Sigmoid colon (tissue), 7 donors: Measurements from ENCODE around the gene OR10H3. TPM values are rescaled to one million over a fixed set of nuclear protein-coding genes. Genes with fewer than 3 reads are reported as not detected.

Experiments
- DNase-seq: peaks from one replicate; pipeline ENCODE4 v3.0.0-alpha.2; 2019
- H3K27ac ChIP-seq, 4 donors: fragments of 200-600 bp; sonication (generic); one replicate each; pipeline ENCODE4 v1.5.1; 2016 to 2019; ENCODE audit warnings: mild to moderate bottlenecking in 1 of 4
- H3K27me3 ChIP-seq, 3 donors: fragments of 200-600 bp; sonication (generic); one replicate each; pipeline ENCODE4 v1.5.1; 2019; ENCODE audit warnings: mild to moderate bottlenecking in 1 of 3
- H3K36me3 ChIP-seq, 4 donors: fragments of 200-600 bp; sonication (generic); one replicate each; pipeline ENCODE4 v1.5.1; 2016 to 2019
- H3K4me1 ChIP-seq, 4 donors: fragments of 200-600 bp; sonication (generic); one replicate each; pipeline ENCODE4 v1.5.1; 2017 to 2019
- H3K4me3 ChIP-seq, 4 donors: fragments of 200-600 bp; sonication (generic); one replicate each; pipeline ENCODE4 v1.5.1; 2017 to 2019; ENCODE audit warnings: mild to moderate bottlenecking in 2 of 4, moderate library complexity in 1 of 4
- H3K9me3 ChIP-seq, 4 donors: fragments of 200-600 bp in 3 of 4; sonication (generic) in 3 of 4; one replicate each; pipeline versions ENCODE4 v1.5.1 to v1.6.1; 2013 to 2019
- EP300 ChIP-seq, 4 donors: sonication (generic); formaldehyde crosslinking; IDR thresholded peaks; one replicate each; pipeline ENCODE4 v1.6.1; 2017; ENCODE audit warnings: antibody characterized with exemption in 4 of 4
- POLR2A ChIP-seq, 2 donors: fragments of 450-650 bp; IDR thresholded peaks; one replicate each; pipeline ENCODE4 v1.6.1; 2016; ENCODE audit warnings: antibody characterized with exemption in 2 of 2, mild to moderate bottlenecking in 2 of 2, moderate library complexity in 2 of 2
- POLR2AphosphoS5 ChIP-seq, 4 donors: sonication (generic); formaldehyde crosslinking; IDR thresholded peaks; one replicate each; pipeline ENCODE4 v1.6.1; 2017; ENCODE audit warnings: antibody characterized with exemption in 4 of 4
- WGBS, 2 donors: extraction: QIAGEN DNeasy Blood & Tissue Kit; methylation state at CpG; one replicate each; pipeline ENCODE4 v1.1.7; 2013; 5-methylcytosine and 5-hydroxymethylcytosine counted together
- intact Hi-C: fragments of 100-400 bp; cut with DNase I; formaldehyde crosslinking; loops from one replicate; pipeline ENCODE4 v1.15.1; 2023
- polyA plus RNA-seq, 3 donors: library from polyadenylated mRNA; stranded (reverse); fragments of 200-250 nt; gene quantifications; one replicate each; pipeline ENCODE4 v1.2.3, GENCODE V29; 2013
- total RNA-seq, 4 donors: library from RNA; depleted of rRNA; stranded (reverse); fragments of >200 nt; gene quantifications; one replicate each; pipeline ENCODE4 v1.1.0, GENCODE V29; 2016
- TF ChIP-seq, protein P1 (sequence below), 4 experiments: fragments of 450-650 bp in 3 of 4; fragments of 200-600 bp in 1 of 4; IDR thresholded peaks; one replicate each; pipeline ENCODE4 v1.5.1; 2016 to 2019; ENCODE audit warnings: antibody characterized with exemption in 4 of 4, mild to moderate bottlenecking in 3 of 4, moderate library complexity in 2 of 4
- donor health status: healthy with polysubstance abuse.
- donor health status: Bipolar disorder and iron deficiency.
- donor health status: healthy.

The OR10H3 gene
- total and polyA plus RNA-seq, 7 donors, result not detected

DNA sequence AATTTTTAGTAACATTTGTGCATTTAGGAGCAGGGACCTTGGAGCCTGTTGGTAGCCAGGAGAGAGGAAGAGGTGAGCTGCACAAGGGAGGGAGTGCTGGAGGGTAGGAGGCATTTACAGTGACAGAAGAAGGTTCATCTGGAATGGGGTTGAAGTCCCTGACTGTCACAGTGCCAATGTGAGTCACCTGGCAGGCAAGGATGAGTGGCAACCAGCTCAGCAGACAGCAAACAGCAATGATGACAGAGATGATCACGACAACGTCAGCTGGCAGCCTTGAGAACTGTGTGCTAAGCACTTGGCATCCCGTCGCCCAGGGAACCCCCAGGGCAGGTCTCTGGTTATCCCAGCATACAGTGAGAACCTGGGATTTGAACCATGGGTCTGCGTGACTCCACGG lies 52.3 kb downstream of the OR10H3 start:
- no peak overlapping the region for H3K4me3 ChIP-seq
- intact Hi-C loops, result no loop called here
- no peaks in the 10 kb centered on the region for H3K9me3 ChIP-seq
- WGBS, 2 donors, result 50 to 68% methylated on average over 6 of the region's 6 CpGs
- no peaks in the 10 kb centered on the region for H3K36me3 ChIP-seq
- no peak for DNase-seq
- no peak for TF ChIP-seq EP300 (IDR thresholded peaks at IDR 0.05)
- TF ChIP-seq, protein P1, sequence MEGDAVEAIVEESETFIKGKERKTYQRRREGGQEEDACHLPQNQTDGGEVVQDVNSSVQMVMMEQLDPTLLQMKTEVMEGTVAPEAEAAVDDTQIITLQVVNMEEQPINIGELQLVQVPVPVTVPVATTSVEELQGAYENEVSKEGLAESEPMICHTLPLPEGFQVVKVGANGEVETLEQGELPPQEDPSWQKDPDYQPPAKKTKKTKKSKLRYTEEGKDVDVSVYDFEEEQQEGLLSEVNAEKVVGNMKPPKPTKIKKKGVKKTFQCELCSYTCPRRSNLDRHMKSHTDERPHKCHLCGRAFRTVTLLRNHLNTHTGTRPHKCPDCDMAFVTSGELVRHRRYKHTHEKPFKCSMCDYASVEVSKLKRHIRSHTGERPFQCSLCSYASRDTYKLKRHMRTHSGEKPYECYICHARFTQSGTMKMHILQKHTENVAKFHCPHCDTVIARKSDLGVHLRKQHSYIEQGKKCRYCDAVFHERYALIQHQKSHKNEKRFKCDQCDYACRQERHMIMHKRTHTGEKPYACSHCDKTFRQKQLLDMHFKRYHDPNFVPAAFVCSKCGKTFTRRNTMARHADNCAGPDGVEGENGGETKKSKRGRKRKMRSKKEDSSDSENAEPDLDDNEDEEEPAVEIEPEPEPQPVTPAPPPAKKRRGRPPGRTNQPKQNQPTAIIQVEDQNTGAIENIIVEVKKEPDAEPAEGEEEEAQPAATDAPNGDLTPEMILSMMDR (IDR thresholded peaks at IDR 0.05), result no peak
- TF ChIP-seq POLR2A (IDR thresholded peaks at IDR 0.05), result no peak
- no peak for TF ChIP-seq POLR2AphosphoS5 (IDR thresholded peaks at IDR 0.05)
- H3K4me1 ChIP-seq, result no peaks in the 10 kb centered on the region
- no peak overlapping the region for H3K27ac ChIP-seq
- no peaks in the 10 kb centered on the region for H3K27me3 ChIP-seq

Other genes with a start within 250 kb of the OR10H3 start
- not detected for gene CYP4F22, start 229.5 kb upstream of the OR10H3 start, total RNA-seq
- gene CYP4F22, start 229.5 kb upstream of the OR10H3 start, polyA plus RNA-seq, result under 1 TPM in 1 of 3 donors, not detected in 2; 0.07 TPM
- not detected for gene CYP4F8, start 122.8 kb upstream of the OR10H3 start, total RNA-seq
- not detected for gene CYP4F8, start 122.8 kb upstream of the OR10H3 start, polyA plus RNA-seq
- gene CYP4F3, start 97.1 kb upstream of the OR10H3 start, total RNA-seq, result not detected
- 1 to 10 TPM in 1 of 3 donors, under 1 TPM in 2; under 0.01 to 2.4 (median 0.46) TPM for gene CYP4F3, start 97.1 kb upstream of the OR10H3 start, polyA plus RNA-seq
- gene CYP4F12, start 64.9 kb upstream of the OR10H3 start, total RNA-seq, result 10 to 100 TPM; 10.5 to 18.8 (median 13.7) TPM
- 10 to 100 TPM in 1 of 3 donors, 1 to 10 TPM in 2; 6.0 to 47.1 (median 6.7) TPM for gene CYP4F12, start 64.9 kb upstream of the OR10H3 start, polyA plus RNA-seq
- gene OR10H2, start 10.0 kb upstream of the OR10H3 start, total RNA-seq, result not detected
- not detected for gene OR10H2, start 10.0 kb upstream of the OR10H3 start, polyA plus RNA-seq
- gene OR10H5, start 49.7 kb downstream of the OR10H3 start, total RNA-seq, result not detected
- gene OR10H5, start 49.7 kb downstream of the OR10H3 start, polyA plus RNA-seq, result under 1 TPM in 1 of 3 donors, not detected in 2; under 0.01 TPM
- gene OR10H1, start 77.7 kb downstream of the OR10H3 start, total RNA-seq, result not detected
- not detected for gene OR10H1, start 77.7 kb downstream of the OR10H3 start, polyA plus RNA-seq
- not detected for gene CYP4F2, start 160.1 kb downstream of the OR10H3 start, total RNA-seq
- gene CYP4F2, start 160.1 kb downstream of the OR10H3 start, polyA plus RNA-seq, result 1 to 10 TPM; 1.2 to 2.2 (median 1.8) TPM
- under 1 TPM in 2 of 4 donors, not detected in 2; 0.66 to 0.68 TPM for gene CYP4F11, start 196.5 kb downstream of the OR10H3 start, total RNA-seq
- 1 to 10 TPM in 1 of 3 donors, under 1 TPM in 1, not detected in 1; 0.10 to 1.8 TPM for gene CYP4F11, start 196.5 kb downstream of the OR10H3 start, polyA plus RNA-seq
- gene OR10H4, start 211.0 kb downstream of the OR10H3 start, total RNA-seq, result not detected
- gene OR10H4, start 211.0 kb downstream of the OR10H3 start, polyA plus RNA-seq, result not detected